ENCODE data around the gene MOCS3. TPM values are rescaled to one million over a fixed set of nuclear protein-coding genes. Genes with fewer than 3 reads are reported as not detected.

MOCS3 gene
- total RNA-seq, 1 experiment from 2014 or later, result 13.4 TPM

DNA sequence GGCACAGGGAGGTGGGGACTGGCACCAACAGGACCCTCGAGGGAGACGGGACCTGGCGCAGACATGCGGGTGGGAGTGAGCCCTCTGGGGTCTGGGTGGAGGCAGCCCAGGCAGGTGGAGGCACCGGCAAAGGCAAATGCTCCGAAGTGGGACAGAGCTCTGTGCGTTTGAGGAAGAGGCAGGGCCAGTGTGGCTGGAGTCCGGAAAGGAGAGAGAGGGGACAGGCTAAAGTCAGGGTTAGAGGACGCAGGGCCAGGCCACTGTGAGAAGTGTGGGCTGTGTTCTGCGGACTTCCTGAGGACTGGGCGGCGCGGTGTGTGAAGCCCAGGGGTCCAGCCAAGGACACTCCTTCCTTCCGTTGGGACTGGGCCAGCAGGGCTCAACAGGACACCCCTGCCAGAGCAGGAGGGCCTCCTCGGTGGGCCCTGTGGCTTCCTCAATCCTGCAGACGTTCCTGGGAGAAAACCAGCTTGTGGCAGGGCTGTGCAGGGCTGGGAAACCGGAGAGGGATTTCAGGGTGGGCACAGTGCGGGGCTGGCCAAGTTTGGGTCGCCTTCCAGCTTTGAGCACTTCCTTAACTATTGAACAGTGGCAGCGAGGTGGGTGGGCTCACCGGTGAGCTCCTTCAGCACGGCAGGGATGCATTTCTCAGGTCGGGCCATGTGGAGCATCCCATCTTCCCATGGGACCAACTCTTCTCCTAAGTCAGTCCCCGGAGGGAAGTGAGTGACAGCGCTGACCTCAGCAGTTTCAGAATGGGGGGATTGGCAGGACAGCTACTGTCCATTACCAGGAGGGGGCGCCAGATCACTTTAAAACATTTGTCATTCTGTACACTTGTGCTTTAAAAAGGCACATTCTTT lies 22.5 kb downstream of the MOCS3 start:
- Histone ChIP-seq H3K27ac (ENCODE audit: low read length) (peak overlapping the region; percentile 87), H3K27me3 (ENCODE audit: low read length) (no peaks in the 10 kb centered on the region), H3K4me2 (ENCODE audit: low read length) (peak overlapping the region; percentile 80), H3K9ac (ENCODE audit: low read length) (peak overlapping the region; percentile 81), H3K9me3 (ENCODE audit: low read length) (no peaks in the 10 kb centered on the region), H3K79me2 (ENCODE audit: low read length) (no peaks in the 10 kb centered on the region), H2AFZ (ENCODE audit: low read length) (no peak overlapping the region), H3K4me3 (ENCODE audit: low read length) (peak overlapping the region; percentile 20; the same call in 1 of the 2 replicates), H3F3A (ENCODE audit: low read length, unreplicated experiment) (no peaks in the 10 kb centered on the region), H4K20me1 (ENCODE audit: low read length) (no peaks in the 10 kb centered on the region), H3K4me1 (ENCODE audit: insufficient read depth, low read length) (peaks cover 40% of the 10 kb centered on the region), H3K9me2 (replicated peaks; ENCODE audit: low read length) (no peaks in the 10 kb centered on the region), H3K36me3 (ENCODE audit: low read depth, low read length) (no peaks in the 10 kb centered on the region)
- ChIA-PET POLR2A (ENCODE audit: unreplicated experiment) (interaction anchor here (0.5 kb wide), 1 partner anchor 147 kb away, joined by 3 read pairs; no protein-coding TSS in a partner anchor), CTCF (interaction anchor here (0.6 to 2.5 kb wide), 7 partner anchors 10 to 745 kb away, joined by 3 to 7 read pairs (median 4); partner anchors contain the start of genes DPM1 and MOCS3)
- no TSS peak for BruUV-seq (replicated peaks)
- DNase-seq, result peak; percentile 94
- peak; percentile 27 for ATAC-seq
- TF ChIP-seq EZH2phosphoT487 (IDR thresholded peaks at IDR 0.05; ENCODE audit: borderline replicate concordance, low read length), result no peak
- TF ChIP-seq EZH2 (IDR thresholded peaks at IDR 0.05; ENCODE audit: low read length, unreplicated experiment), result no peak
- TF ChIP-seq CTCF (conservative IDR thresholded peaks at IDR 0.05; ENCODE audit: low read depth, low read length), result peak; percentile 99
- intact Hi-C loops (cut with micrococcal nuclease), result loop anchor here (1.0 to 10.0 kb wide), 8 partner anchors 23 to 1004 kb away; partner anchors contain the start of genes BCAS4, DPM1 and MOCS3

GRCh38 chr20:50981714-50982048 lies 23.1 kb downstream of the MOCS3 start:
- Histone ChIP-seq H3K27ac (ENCODE audit: low read length) (peak overlapping the region; percentile 87), H3K36me3 (ENCODE audit: low read depth, low read length) (no peaks in the 10 kb centered on the region), H3K9ac (ENCODE audit: low read length) (peak overlapping the region; percentile 81), H3K9me2 (replicated peaks; ENCODE audit: low read length) (no peaks in the 10 kb centered on the region), H2AFZ (ENCODE audit: low read length) (no peak overlapping the region), H3K4me2 (ENCODE audit: low read length) (peak overlapping the region; percentile 80), H3K79me2 (ENCODE audit: low read length) (no peaks in the 10 kb centered on the region), H3K27me3 (ENCODE audit: low read length) (no peaks in the 10 kb centered on the region), H3K4me1 (ENCODE audit: insufficient read depth, low read length) (peaks cover 40% of the 10 kb centered on the region), H3K4me3 (ENCODE audit: low read length) (peak overlapping the region; percentile 20), H3F3A (ENCODE audit: low read length, unreplicated experiment) (no peaks in the 10 kb centered on the region), H3K9me3 (ENCODE audit: low read length) (no peaks in the 10 kb centered on the region), H4K20me1 (ENCODE audit: low read length) (no peaks in the 10 kb centered on the region)
- no peak for DNase-seq
- POLR2A ChIA-PET (ENCODE audit: unreplicated experiment), result interaction anchor here (0.5 to 0.6 kb wide), 2 partner anchors 23 to 579 kb away, joined by 3 to 13 read pairs; partner anchors contain the start of gene MOCS3
- ATAC-seq, result no peak
- CTCF ChIA-PET, result interaction anchor here (0.6 to 2.5 kb wide), 4 partner anchors 24 to 580 kb away, joined by 3 to 7 read pairs (median 6); partner anchors contain the start of genes BCAS4, DPM1 and MOCS3
- intact Hi-C loops (cut with micrococcal nuclease), result loop anchor here (1.0 to 10.0 kb wide), 8 partner anchors 187 to 1003 kb away; partner anchors contain the start of gene BCAS4
- no TSS peak for BruUV-seq (replicated peaks)
- no peak for TF ChIP-seq EZH2 (IDR thresholded peaks at IDR 0.05; ENCODE audit: low read length, unreplicated experiment)
- peak; percentile 29; the same call in 1 of the 2 replicates for TF ChIP-seq CTCF (conservative IDR thresholded peaks at IDR 0.05; ENCODE audit: low read depth, low read length)
